Heart right ventricle (tissue), 16 donors: Measurements from ENCODE around the gene KRT77. TPM values are rescaled to one million over a fixed set of nuclear protein-coding genes. Genes with fewer than 3 reads are reported as not detected.

ENCODE experiments used
- ATAC-seq, 8 donors: fragments of 200-7000 bp; cut with Tn5 transposase; one replicate each; pipeline ENCODE4 v1.9.1; 2020; ENCODE audit warnings: mild to moderate bottlenecking in 8 of 8, moderate library complexity in 8 of 8, moderate number of reproducible peaks in 1 of 8
- DNase-seq, 2 donors: peaks; one replicate each; pipeline ENCODE4 v3.0.0-alpha.2; 2020
- H3K27ac ChIP-seq, 10 donors: fragments of 200-600 bp; sonication (generic) in 2 of 10; one replicate each; pipeline versions ENCODE4 v1.5.0 to v1.8.0; 2020 to 2022; ENCODE audit warnings: mild to moderate bottlenecking in 3 of 10
- H3K27me3 ChIP-seq, 7 donors: fragments of 200-600 bp; one replicate each; pipeline ENCODE4 v1.8.0; 2021 to 2022; ENCODE audit warnings: mild to moderate bottlenecking in 2 of 7
- H3K36me3 ChIP-seq, 9 donors: fragments of 200-600 bp; sonication (generic) in 1 of 9; one replicate each; pipeline versions ENCODE4 v1.5.0 to v1.8.0; 2020 to 2022; ENCODE audit warnings: mild to moderate bottlenecking in 2 of 9
- H3K4me1 ChIP-seq, 9 donors: fragments of 200-600 bp; sonication (generic) in 1 of 9; one replicate each; pipeline versions ENCODE4 v1.5.0 to v1.8.0; 2020 to 2022; ENCODE audit warnings: mild to moderate bottlenecking in 4 of 9
- H3K4me3 ChIP-seq, 10 donors: fragments of 200-600 bp; sonication (generic) in 2 of 10; one replicate each; pipeline versions ENCODE4 v1.5.0 to v1.8.0; 2020 to 2022; ENCODE audit warnings: mild to moderate bottlenecking in 7 of 10, moderate library complexity in 2 of 10
- H3K9me3 ChIP-seq, 11 donors: fragments of 200-600 bp in 10 of 11; sonication (generic) in 2 of 11; one replicate each; pipeline versions ENCODE4 v1.5.0 to v1.8.0; 2013 to 2022; ENCODE audit warnings: mild to moderate bottlenecking in 2 of 11, control low read depth in 1 of 11, moderate library complexity in 1 of 11
- CTCF ChIP-seq, 9 donors: fragments of 200-600 bp; sonication (generic) in 2 of 9; IDR thresholded peaks; one replicate each; pipeline versions ENCODE4 v1.5.0 to v1.8.0; 2021 to 2022; ENCODE audit warnings: antibody characterized with exemption in 9 of 9, mild to moderate bottlenecking in 5 of 9, moderate library complexity in 1 of 9
- WGBS, 2 donors: extraction: QIAGEN DNeasy Blood & Tissue Kit; methylation state at CpG; one replicate each; pipeline ENCODE4 v1.1.7; 2013; ENCODE audit warnings: inconsistent platforms in 1 of 2; 5-methylcytosine and 5-hydroxymethylcytosine counted together
- intact Hi-C, 10 donors: fragments of 100-400 bp; cut with DNase I; formaldehyde crosslinking; loops; one replicate each; pipeline versions ENCODE4 v1.11.1 to v1.14.2; 2022
- polyA plus RNA-seq, 2 donors: library from polyadenylated mRNA; stranded (reverse); fragments of 200-250 nt; gene quantifications; one replicate each; pipeline ENCODE4 v1.2.3, GENCODE V29; 2013
- total RNA-seq, 10 donors: library from RNA; stranded (reverse); fragmentation: NEBNext Ultra II Directional in 3 of 10; extraction: Animal tissue kit (Norgen Biotek cat#: 25700) in 3 of 10; gene quantifications; one replicate each; pipeline versions ENCODE4 v1.2.1 to v1.2.4, GENCODE V29; 2021 to 2023
- donor health status: Arrhythmogenic right ventricular cardiomyopathy.
- donor health status: ischemic (EF 13 %, LVEDD 7.1; RV severe dilation, severe dysfunction).
- donor health status: healthy with polysubstance abuse.
- donor health status: DM: no; HTN: yes; CAD: no.
- donor health status: DM: no; HTN: no; CAD: no.
- donor health status: ischemic (EF 25% LVEDD 6.9; RV normal size, moderate dysfunction).
- donor health status: ischemic (EF 25% LVEDD 5.7; RV mildly dilated, moderate dysfunction).
- donor health status: healthy.
- donor health status: DM: yes; HTN: yes; CAD: no.
- donor health status: Ischemic cardiomyopathy.
- donor health status: ischemic (EF 35%, LVEDD 5.7; RV mildly dilated, moderate dysfunction).
- donor health status: nonischemic (EF 11% LVEDD 7.7; RV severe dilation, severe dysfunction).
- donor health status: DM: yes; HTN: yes; CAD: no.
- donor health status: PGD.
- donor health status: ischemic (EF 29% LVEDD 5.4; RV normal size, mild dysfunction).
- donor health status: nonischemic (EF 23%, LVEDD 6.1; RV moderate dilation, normal function).

KRT77 gene
- total and polyA plus RNA-seq, 12 donors: 0.08 TPM; not detected in 11

DNA sequence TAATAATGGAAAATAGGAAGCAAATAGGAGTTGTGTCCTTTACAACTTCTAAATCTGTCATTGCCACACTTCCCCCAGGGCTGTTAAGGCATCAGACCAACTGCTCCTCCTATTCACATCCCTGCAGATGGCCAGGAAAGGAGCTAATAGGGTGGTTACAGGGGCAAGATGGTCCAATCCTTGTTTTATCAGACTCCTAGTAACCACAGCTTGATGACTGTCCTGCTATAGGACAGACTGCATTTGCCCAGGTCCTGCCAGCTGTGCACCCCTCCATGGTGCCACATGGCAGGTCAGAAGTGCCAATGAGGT, 40.5 kb downstream of the KRT77 start:
- peaks cover 0 to 35% (median 9%) of the 10 kb centered on the region in 7 donors for H3K27me3 ChIP-seq
- H3K4me1 ChIP-seq: peaks cover 0 to 7% (median 0%) of the 10 kb centered on the region in 9 donors
- no peak overlapping the region for H3K27ac ChIP-seq
- no peaks in the 10 kb centered on the region for H3K9me3 ChIP-seq
- ATAC-seq: no peak
- H3K36me3 ChIP-seq: no peaks in the 10 kb centered on the region
- no peak for DNase-seq
- TF ChIP-seq CTCF (IDR thresholded peaks at IDR 0.05): no peak
- intact Hi-C loops: loop anchor here in 4 of 10 donors (10.0 kb wide), 1 partner anchor 202 kb away; no protein-coding TSS in a partner anchor
- H3K4me3 ChIP-seq: no peak overlapping the region

GRCh38 chr12:52662093-52662917, 41.0 kb downstream of the KRT77 start:
- 66 to 70% methylated on average over 10 of the region's 10 CpGs for WGBS, 2 donors
- intact Hi-C loops: loop anchor here in 4 of 10 donors (10.0 kb wide), 1 partner anchor 202 kb away; no protein-coding TSS in a partner anchor
- no peak for DNase-seq
- Histone ChIP-seq H3K4me1 (peaks cover 0 to 7% (median 0%) of the 10 kb centered on the region in 9 donors), H3K9me3 (no peaks in the 10 kb centered on the region), H3K36me3 (no peaks in the 10 kb centered on the region), H3K27me3 (peaks cover 0 to 33% (median 9%) of the 10 kb centered on the region in 7 donors), H3K4me3 (no peak overlapping the region), H3K27ac (no peak overlapping the region)
- ATAC-seq: peak in 2 of 8 donors; percentile 37 to 52
- TF ChIP-seq CTCF (IDR thresholded peaks at IDR 0.05): no peak

- Histone ChIP-seq H3K4me1 (peaks cover 0 to 7% (median 0%) of the 10 kb centered on the region in 9 donors), H3K4me3 (no peak overlapping the region), H3K9me3 (no peaks in the 10 kb centered on the region), H3K36me3 (no peaks in the 10 kb centered on the region), H3K27me3 (peaks cover 0 to 32% (median 9%) of the 10 kb centered on the region in 7 donors), H3K27ac (no peak overlapping the region)
- DNase-seq (no peak), ATAC-seq (no peak)
- WGBS, 2 donors: 92 to 96% methylated on average over 3 of the region's 3 CpGs
- no peak for TF ChIP-seq CTCF (IDR thresholded peaks at IDR 0.05)
- intact Hi-C loops: loop anchor here in 4 of 10 donors (10.0 kb wide), 1 partner anchor 203 kb away; no protein-coding TSS in a partner anchor
Observed at GRCh38 chr12:52661668-52662067, 41.7 kb downstream of the KRT77 start.

DNA sequence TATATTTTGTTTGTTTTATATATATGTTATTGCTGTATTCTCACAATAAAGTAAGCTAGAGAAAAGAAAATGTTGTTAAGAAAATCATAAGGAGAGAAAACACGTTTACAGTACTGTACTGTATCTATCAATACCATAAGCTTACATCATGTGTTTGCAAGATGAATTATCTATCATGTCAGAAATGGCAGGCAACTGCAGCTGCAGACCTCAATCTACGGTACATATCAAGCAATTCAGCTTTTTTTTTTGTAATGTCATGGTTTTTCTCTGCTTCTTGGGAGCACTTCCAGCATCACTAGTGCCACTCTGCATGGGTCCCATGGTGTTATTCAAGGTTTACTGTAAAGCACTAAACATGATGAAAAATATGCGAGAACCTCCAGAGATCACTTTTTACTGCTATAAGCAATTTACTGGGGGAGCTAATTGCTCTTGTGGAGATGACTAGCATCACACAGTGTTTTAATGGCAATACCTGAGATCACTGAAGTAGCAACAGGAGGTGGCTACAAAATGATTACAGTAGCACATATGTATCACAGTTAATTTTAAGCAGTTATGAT, 42.3 kb downstream of the KRT77 start:
- peaks cover 0 to 27% (median 9%) of the 10 kb centered on the region in 7 donors for H3K27me3 ChIP-seq
- H3K36me3 ChIP-seq: no peaks in the 10 kb centered on the region
- H3K9me3 ChIP-seq: no peaks in the 10 kb centered on the region
- TF ChIP-seq CTCF (IDR thresholded peaks at IDR 0.05): no peak
- 72 to 77% methylated on average over 3 of the region's 3 CpGs for WGBS, 2 donors
- DNase-seq (no peak), ATAC-seq (no peak)
- intact Hi-C loops: loop anchor here in 4 of 10 donors (10.0 kb wide), 1 partner anchor 204 kb away; no protein-coding TSS in a partner anchor
- H3K4me3 ChIP-seq: no peak overlapping the region
- peaks cover 0 to 7% (median 0%) of the 10 kb centered on the region in 9 donors for H3K4me1 ChIP-seq
- H3K27ac ChIP-seq: no peak overlapping the region
